Glomerular endothelial cell (primary cell): ENCODE results near the gene VAMP2. TPM values are rescaled to one million over a fixed set of nuclear protein-coding genes. Genes with fewer than 3 reads are reported as not detected.

Experiments used
- DNase-seq: peaks from one replicate; pipeline ENCODE4 v3.0.0-alpha.2; 2011; ENCODE audit warnings: low read depth, low spot score; ENCODE audit errors: extremely low read depth
- total RNA-seq: library from RNA; depleted of rRNA; stranded (reverse); fragments of >200 nt; gene quantifications from 2 replicates; pipeline ENCODE4 v1.2.3, GENCODE V29; 2015

The VAMP2 gene
- total RNA-seq, 1 donor from 2014 or later: 13.2 TPM

DNA sequence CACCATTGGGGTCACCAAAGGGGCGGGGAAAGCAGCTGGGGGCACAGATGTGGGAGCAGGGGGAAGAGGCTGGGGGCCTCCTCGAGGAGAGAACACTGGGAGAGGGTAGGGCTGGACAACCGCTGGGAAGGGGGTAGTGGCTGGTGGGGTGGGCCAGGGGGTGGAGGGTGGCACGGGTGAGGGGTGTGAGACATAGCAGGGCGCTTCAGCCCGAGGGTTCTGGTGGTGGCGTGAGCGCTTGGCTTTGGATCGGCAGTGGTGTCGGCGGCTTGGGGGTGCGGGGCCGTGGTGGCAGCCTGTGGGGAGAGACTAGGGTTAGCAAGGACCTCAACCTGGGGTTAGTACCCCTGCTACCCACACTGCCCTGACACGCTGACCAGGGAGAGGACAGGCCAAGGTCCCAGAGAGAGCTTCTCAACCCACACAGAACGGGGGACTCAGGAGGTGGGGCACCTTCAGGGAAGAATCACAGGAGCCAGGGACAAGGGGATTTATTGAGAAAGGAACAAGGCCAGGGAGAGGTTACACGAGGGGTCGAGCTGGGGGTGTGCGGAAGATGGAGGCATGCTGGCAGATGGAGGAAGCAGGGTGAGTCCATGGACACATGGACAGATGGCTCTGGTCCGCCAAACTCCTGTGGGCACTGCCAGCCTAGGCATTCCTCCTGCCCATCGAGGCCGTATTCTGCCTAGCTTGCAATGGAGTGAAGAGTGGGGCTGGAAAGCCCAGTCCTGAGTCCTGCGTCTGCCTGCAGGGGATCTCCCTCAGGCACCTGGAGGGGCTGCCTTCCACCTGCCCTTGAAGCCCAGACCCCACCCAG lies 19.0 kb downstream of the VAMP2 start:
- no peak for DNase-seq

DNA sequence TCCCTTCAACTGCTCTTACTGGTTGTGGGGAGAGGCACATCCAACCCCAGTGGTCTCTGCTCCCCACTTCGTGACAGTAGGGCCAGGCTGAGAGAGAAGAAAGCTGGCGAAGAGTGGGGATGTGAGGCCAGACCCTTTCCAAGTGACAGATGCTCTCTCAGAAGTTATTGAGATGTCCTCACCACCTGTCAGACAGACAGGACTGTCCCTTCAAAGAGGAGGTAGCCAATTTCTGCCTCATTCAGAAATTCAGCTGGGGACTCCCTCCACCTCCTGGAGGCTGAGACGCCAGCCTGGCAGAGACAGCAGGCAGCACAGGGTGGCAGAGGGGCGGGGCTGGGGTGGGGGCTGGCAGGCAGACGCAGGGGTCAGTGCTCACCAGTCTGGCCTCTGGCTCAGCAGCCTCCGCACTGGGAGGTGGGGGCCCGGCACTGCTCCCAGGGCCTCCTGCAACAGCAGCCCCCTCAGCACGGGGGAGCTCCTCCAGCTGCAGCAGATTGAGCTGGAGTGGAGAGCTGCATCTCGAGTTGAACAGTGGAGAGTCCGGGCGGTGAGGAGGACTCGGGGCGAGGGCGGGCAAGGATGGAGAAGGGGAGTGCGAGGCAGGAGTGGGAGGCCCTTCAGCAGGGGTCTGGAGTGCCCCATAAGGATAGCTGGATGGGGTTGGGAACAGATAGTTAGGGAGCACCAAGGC lies 19.7 kb downstream of the VAMP2 start:
- DNase-seq: no peak

DNA sequence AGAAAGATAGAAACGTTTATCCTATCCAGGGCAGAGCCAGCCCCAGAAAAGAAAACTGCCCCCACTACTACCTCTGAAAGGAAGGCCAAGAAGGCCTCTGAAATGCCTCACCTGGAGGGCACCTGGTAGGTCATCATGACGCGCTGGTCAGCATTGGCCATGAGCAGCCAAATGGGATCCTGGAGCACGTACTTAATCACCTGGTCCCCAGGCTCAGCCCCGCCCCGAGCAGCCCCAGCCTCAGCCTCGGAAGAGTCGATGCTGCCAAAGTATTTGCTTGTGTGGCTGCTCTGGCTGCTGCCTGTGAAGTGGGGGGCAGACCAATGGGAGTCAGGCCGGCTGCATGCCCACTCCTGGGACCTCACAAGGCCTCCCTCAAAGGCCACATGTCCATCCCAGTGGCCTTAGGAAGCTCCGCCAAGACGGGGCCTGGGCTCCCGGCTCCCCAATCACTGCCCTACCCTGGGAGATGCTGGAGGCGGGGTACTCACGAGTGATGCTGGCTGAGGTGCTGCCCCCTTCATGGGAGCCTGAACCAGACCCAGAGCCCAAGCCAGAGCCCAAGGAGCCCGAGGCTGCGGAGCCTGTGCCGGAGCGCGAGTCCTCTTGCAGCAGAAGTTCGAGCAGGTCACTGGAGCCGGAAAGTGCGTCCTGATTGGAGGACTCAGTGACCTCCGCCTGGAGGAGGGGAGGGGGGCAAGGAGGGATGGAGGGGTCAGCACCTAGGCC lies 20.4 kb downstream of the VAMP2 start:
- no peak for DNase-seq

DNA sequence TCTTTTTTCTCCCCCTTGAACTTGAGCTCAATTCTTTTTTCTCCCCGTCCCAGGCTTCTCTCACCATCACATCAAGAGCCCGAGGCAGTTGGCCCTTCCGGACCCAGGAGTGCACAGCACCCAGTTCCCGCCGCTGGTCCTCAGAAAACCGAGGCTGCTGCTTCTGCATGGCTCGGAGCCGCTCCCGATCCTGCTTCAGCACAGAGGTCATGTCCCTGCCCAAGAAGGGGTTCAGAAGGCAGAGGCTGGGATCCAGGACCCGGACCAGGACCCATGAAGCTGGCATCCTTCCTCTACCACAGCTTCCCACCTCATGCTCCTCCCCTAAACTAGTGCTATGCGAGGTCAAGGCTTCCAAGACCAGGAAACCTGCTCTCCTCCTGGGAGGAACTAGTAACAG lies 21.0 kb downstream of the VAMP2 start:
- DNase-seq: no peak

DNA sequence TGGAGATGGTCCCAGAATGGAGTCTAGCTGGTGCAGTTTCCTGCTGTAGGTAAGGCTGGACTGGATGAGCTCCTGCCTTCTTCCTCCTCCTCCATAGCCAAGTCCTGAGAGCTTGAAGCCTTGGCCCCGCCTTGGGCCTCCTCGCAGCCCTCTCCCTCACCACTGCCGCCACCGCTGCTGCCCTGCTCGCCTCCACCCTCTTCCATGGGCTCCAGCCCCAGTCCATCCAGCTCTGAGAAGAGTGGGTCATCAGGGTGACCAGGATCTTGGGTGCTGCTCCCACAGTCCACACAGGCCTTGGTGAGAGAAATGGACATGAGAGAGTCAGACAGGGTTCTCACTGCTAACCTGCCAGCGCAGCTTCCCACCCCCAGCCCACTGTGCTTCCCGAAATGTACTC lies 21.7 kb downstream of the VAMP2 start:
- no peak for DNase-seq

DNA sequence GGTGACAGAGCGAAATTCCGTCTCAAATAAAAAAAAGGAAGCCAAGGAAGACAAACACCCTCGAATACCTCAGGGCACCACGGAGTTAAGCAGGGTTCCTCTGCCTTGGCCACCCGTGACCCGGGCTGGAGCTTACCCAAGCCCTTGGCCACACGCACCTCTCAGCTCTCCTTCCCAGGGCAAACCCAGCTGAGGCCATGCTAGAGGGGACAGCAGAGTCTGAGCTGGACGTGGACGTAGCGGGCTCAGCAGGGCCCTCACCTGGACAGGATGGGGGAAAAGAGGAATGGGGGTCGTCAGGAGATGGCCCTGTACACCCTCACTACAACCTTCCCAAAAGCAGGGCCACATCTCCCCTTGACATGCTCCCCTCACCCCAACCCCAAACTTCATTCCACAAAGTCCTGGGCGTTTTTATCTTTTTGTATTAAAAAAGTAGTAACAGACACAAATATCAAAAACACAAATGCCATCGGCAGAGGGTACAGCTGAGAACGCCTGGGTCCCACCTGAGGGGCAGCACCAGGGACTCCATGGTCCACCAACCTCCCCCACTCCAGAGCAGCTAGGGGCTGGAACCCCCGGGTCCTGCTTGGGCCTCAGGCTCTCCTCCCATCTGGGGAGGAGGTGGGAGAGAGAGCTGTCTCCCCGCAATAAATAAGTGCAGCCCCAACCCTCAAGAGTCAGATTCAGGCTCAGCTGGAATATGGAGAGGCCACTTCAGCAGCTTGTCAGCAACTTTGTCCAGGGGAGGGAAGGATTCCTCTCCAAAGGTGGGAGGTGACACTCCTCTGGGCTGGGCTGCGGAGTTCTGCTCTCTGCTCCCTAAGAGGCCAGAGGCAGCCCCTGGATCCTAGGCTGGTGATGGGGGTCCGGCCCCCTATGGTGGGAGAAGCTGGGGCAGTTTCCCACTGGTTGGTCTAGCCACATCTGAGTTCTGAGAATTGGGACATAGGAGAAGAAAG lies 22.4 kb downstream of the VAMP2 start:
- no peak for DNase-seq

DNA sequence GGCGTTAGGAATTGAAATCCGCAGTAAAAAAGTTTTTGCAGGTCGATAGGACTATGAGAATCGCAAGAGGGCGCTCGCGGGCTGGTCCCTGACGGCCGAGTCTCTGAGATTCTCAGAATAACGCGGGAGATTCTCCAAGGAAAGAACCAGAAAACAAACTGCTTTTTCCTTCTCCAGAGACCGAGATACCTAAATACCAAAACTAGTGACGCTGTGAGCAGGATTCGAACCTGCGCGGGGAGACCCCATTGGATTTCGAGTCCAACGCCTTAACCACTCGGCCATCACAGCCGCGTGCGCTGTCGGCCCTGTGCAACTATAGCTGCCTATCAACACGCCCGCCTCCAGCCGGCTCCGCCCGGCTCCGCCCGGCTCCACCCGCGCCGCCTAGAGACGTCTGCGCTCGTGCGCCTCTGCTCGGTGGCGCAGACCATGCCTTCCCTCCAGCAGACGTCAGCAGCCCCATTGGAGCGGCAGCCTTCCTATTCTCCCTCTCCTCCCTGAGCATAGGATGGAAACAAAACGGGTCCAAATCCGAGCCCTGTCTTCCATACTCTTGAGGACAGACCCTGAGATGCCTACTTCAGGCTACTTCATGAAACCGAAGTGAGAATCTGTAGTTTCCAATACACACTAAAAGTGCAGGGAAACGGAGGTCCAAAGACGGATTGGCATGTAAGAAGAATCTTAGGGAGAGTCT lies 23.9 kb downstream of the VAMP2 start:
- peak; percentile 98 for DNase-seq

DNA sequence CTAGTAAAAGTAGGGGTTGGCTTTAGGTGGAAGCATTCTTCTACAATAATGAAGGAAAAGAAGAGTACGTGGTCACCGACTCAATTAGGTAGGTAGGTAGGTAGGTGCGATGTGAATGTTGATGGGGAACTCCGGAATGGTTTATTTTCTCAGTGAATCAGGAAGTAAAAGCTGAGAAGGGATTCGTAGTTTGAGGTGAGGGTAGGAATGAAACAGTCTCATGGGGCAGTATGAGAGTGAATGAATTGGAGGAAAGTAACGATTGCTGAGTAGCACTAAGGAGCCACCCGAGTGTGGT lies 24.4 kb downstream of the VAMP2 start:
- no peak for DNase-seq

DNA sequence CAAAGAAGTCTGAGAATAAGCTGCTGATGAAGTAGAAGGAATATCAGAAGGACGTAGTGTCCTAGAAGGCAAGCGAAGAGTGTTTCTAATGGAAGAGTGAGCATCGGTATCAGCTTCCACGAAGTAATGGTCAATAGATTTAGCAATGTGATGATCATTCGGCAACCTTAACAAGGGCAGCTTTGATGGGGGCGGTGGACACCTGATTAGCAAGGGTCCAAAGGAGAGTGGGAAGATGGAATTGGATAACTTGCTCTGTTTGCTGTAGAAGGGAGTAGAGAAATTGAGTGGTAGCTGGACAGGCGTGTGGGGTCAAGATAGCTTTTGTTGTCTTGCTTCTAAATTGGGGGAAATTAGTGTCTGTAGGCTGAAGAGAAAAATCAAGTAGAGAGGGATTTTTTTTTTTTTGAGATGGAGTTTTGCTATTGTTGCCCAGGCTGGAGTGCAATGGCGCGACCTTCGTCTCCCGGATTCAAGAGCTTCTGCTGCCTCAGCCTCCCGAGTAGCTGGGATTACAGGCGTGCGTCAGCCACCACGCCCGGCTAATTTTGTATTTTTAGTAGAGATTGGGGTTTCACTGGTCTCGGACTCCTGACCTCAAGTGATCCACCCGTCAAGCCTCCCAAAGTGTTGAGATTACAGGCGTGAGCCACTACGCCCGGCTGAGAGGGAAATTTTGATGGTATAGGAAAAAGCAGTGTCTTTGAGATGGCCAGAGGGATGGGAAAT lies 24.9 kb downstream of the VAMP2 start:
- DNase-seq: no peak

DNA sequence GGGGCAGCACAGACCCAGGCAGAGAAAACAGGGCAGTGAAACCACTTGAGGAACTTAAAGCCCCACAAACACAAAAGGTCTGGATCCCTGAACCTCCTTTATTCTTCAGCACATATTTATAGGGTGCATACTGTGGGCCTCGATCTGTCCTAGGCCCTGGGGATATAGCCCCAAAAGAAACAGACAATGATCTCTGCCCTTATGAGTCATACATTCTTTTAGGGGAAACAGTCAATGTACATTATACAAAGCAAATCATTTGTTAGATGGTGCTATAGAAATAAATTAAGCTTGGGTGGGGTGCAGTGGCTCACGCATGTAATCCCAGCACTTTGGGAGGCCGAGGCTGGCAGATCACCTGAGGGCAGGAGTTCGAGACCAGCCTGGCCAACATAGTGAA lies 28.8 kb downstream of the VAMP2 start:
- no peak for DNase-seq

DNA sequence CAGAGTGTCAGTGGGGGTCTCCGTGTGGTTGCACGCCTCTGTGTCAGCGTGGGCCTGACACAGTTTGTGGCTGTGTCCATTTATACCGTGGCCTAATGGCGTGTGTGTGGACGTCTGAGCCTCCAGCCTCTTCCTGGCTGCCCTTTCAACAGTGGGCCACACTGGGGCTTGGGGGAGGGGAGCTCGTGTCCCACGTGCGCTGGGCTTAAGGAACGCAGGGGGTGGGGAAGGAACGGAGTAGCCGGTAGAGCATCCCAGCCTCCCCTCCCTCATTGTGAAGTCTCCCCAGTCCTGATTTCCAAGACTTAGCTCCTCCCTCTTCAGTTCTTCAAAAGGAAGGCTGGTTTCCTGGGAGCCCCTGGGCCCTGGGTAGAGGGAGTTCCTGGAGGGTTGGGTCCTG lies 29.3 kb downstream of the VAMP2 start:
- no peak for DNase-seq

DNA sequence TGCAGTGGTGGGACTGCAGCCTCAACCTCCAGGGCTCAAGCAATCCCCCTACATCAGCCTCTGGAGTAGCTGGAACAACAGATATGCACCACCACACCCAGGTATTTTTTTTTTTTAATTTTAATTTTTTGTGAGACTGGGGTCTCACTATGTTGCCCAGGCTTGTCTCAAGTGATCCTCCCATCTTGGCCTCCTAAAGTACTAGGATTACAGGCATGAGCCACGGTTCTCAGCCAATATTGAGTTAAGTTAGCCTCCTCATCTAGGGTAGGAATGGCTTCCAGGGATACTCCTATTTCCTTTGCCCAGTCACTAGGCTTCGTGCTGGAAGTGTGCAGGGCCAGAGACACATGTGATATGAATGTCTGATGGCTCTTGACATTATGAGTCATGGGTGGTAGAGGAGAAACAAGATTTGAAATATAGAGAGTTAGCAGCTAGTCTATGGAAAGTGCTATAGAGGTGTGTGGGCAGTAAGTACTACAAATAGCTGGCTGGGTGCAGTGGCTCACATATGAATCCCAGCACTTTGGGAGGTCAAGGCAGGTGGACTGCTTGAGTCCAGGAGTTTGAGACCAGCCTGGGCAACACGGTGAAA lies 30.8 kb downstream of the VAMP2 start:
- no peak for DNase-seq

DNA sequence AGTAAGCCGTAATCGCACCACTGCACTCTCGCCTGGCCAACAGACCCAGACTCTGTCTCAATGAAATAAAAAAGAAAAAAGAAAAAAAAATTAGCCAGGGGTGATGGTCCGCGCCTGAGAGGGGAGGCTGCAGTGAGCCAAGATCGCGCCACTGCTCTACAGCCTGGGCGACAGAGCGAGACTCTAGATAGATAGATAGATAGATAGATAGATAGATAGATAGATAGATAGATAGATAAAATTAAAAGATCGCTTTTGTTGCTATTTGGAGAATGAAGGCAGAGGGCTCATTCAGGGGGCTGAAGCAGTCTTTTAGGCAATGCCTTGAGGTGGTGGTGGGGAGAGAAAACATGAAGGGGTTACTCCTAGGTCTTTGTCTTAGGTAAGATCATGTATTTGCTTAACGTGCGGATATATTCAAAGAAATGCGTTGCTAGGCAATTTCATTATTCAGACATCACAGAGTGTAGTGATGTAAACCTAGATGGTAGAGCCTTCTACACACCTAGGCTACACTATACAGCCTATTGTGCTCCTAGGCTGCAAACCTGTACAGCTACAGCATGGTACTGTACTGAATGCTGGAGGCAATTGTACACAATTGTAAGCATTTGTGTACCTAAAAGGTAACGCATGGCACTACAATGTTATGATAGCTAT lies 34.5 kb downstream of the VAMP2 start:
- no peak for DNase-seq

DNA sequence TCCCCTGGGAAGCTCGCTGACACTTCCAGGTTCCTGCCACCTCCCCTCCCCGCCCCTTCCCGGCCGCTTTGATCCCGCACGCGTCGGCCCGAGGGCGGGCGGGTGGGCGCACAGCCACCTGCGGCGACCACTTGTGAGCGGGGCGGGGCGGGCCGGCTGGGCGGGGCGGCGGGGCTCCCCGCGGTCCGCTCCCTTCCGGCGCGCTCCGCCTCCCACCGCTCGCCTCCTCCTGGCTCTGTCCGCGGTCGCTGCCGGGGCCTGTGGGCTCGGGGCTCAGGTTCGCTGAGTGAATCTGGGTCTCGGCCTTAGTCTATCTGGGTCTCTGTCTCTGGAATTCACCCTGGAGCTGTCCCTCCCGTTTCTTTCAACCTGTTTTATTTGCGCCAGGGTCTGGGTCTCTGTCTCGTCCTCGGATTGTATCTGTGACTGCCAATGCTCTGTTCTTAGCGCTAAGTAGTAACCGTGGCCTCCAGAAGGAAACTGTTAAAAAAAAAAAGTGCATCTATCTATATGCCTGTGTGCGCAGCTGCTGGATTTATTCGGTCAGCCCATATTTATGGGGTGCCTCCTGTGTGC lies 36.2 kb downstream of the VAMP2 start:
- no peak for DNase-seq

DNA sequence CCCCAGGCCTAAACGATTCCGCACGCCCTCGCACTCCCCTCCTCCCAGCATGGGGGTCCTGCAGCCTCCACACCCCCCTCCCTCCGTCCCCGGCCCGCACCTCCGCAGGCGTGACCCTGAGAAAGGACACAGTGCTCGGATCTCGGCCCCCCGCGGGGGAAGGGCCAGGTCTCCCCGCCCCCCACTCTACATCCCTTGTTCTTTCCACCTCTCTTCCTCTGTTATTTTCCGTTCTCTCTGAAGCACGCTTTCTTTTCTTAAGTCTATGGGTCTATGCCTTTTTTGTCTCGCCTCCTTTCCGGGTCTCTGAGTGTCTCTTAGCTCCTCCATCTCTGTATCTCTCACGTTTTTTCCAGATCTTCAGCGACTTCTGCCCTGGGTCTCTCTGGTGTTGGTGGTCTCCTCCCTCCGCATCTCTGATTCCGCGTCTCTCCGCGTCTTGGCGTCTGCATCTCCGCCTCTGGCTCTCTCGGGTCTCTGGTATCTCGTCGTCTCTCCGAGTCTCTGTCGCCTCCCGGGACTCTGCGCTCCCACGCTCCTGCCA lies 36.7 kb downstream of the VAMP2 start:
- DNase-seq: no peak

DNA sequence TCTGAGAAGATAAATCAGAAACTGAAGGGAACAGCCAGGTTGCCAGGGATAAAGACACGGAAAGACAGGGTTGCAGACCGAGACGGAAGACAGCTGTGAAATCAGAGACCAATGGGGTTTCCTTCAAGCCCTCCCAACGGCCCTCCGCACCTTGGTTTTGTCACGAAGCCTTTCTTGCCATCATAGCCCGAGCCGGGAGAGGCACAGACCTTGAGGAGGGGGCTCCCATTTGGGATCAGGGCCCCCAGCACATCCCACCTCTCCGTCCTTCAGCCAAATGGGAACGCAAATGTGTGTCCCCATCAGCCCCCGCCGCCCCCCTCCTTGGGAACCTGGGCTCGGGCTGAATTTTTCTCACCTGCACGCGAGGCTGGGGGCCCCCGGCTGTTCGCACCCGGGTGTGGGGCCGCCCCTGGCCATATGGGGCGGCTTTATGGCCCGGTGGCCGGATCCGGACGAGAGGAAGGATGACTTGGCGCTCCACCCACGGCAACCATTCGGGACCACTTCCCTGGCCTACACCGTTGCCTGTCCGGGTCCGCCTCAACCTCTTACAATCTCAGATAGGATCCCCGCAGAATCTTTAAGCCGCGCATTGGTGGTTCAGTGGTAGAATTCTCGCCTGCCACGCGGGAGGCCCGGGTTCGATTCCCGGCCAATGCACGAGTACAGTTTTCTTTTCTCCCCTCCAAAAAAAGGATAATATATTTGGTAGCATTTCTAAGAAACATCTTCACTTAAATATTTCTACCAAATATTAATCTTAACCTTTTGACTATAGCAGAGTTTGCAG lies 37.4 kb downstream of the VAMP2 start:
- DNase-seq: no peak
